Liver (tissue), 9 donors: ENCODE data around the gene ZDHHC14. TPM values are rescaled to one million over a fixed set of nuclear protein-coding genes. Genes with fewer than 3 reads are reported as not detected.

ENCODE experiments used
- DNase-seq: peaks from one replicate; pipeline ENCODE4 v3.0.0-alpha.2; 2017; ENCODE audit warnings: low spot score
- H3K27ac ChIP-seq, 2 donors: one replicate each; pipeline ENCODE4 v1.7.0; 2013; ENCODE audit warnings: inconsistent platforms in 2 of 2, low read length in 2 of 2, control low read depth in 1 of 2, low read depth in 1 of 2, mild to moderate bottlenecking in 1 of 2
- H3K27me3 ChIP-seq, 4 donors: one replicate each; pipeline versions ENCODE4 v1.6.1 to v1.7.0; 2013; ENCODE audit warnings: low read length in 3 of 4, inconsistent platforms in 1 of 4, mild to moderate bottlenecking in 1 of 4, moderate library complexity in 1 of 4; ENCODE audit not compliant: control insufficient read depth in 4 of 4, insufficient read depth in 4 of 4
- H3K36me3 ChIP-seq, 4 donors: one replicate each; pipeline versions ENCODE4 v1.6.1 to v1.7.0; 2013; ENCODE audit warnings: low read length in 3 of 4, mild to moderate bottlenecking in 3 of 4, low read depth in 1 of 4, moderate library complexity in 1 of 4; ENCODE audit not compliant: control insufficient read depth in 4 of 4, insufficient read depth in 3 of 4
- H3K4me1 ChIP-seq, 4 donors: one replicate each; pipeline versions ENCODE4 v1.6.1 to v1.7.0; 2013; ENCODE audit warnings: low read length in 3 of 4, mild to moderate bottlenecking in 3 of 4, moderate library complexity in 1 of 4; ENCODE audit not compliant: control insufficient read depth in 4 of 4, insufficient read depth in 4 of 4
- H3K4me3 ChIP-seq, 3 donors: one replicate each; pipeline versions ENCODE4 v1.6.1 to v1.7.0; 2013; ENCODE audit warnings: low read length in 3 of 3, control low read depth in 1 of 3, low read depth in 1 of 3, mild to moderate bottlenecking in 1 of 3
- H3K9ac ChIP-seq, 2 donors: one replicate each; pipeline ENCODE4 v1.7.0; 2013; ENCODE audit warnings: low read length in 2 of 2, mild to moderate bottlenecking in 2 of 2, moderate library complexity in 2 of 2, control low read depth in 1 of 2, low read depth in 1 of 2
- H3K9me3 ChIP-seq, 4 donors: one replicate each; pipeline versions ENCODE4 v1.6.1 to v1.7.0; 2013; ENCODE audit warnings: low read length in 3 of 4; ENCODE audit not compliant: control insufficient read depth in 4 of 4
- EGR1 ChIP-seq, 2 donors: IDR thresholded peaks; 2 replicates each; pipeline ENCODE4 v1.6.1; 2016 to 2018; ENCODE audit warnings: antibody characterized with exemption in 2 of 2, low read depth in 2 of 2
- FOXA1 ChIP-seq: IDR thresholded peaks from 2 replicates; pipeline ENCODE4 v1.6.1; 2016; ENCODE audit warnings: antibody characterized with exemption
- FOXA2 ChIP-seq: IDR thresholded peaks from 2 replicates; pipeline ENCODE4 v1.6.1; 2016; ENCODE audit warnings: antibody characterized with exemption
- GABPA ChIP-seq, 2 donors: IDR thresholded peaks in 1 of 2; conservative IDR thresholded peaks in 1 of 2; 2 replicates each; pipeline ENCODE4 v1.6.1; 2016; ENCODE audit warnings: antibody characterized with exemption in 2 of 2, mild to moderate bottlenecking in 1 of 2, moderate library complexity in 1 of 2
- HNF4A ChIP-seq, 2 donors: conservative IDR thresholded peaks; 2 replicates each; pipeline ENCODE4 v1.6.1; 2016; ENCODE audit warnings: antibody characterized with exemption in 2 of 2, mild to moderate bottlenecking in 2 of 2
- HNF4G ChIP-seq: IDR thresholded peaks from 2 replicates; pipeline ENCODE4 v1.6.1; 2016; ENCODE audit warnings: antibody characterized with exemption
- JUND ChIP-seq, 2 donors: IDR thresholded peaks; 2 replicates each; pipeline ENCODE4 v1.6.1; 2016; ENCODE audit warnings: antibody characterized with exemption in 2 of 2
- NR2F2 ChIP-seq: IDR thresholded peaks from 2 replicates; pipeline ENCODE4 v1.6.1; 2016; ENCODE audit warnings: antibody characterized with exemption
- RAD21 ChIP-seq, 2 donors: IDR thresholded peaks; 2 replicates each; pipeline ENCODE4 v1.6.1; 2016; ENCODE audit warnings: antibody characterized with exemption in 2 of 2, mild to moderate bottlenecking in 2 of 2
- RXRA ChIP-seq, 2 donors: IDR thresholded peaks; 2 replicates each; pipeline ENCODE4 v1.6.1; 2017 to 2018; ENCODE audit warnings: antibody characterized with exemption in 2 of 2, mild to moderate bottlenecking in 1 of 2
- SP1 ChIP-seq: IDR thresholded peaks from 2 replicates; pipeline ENCODE4 v1.6.1; 2018; ENCODE audit warnings: antibody characterized with exemption, mild to moderate bottlenecking
- TAF1 ChIP-seq: conservative IDR thresholded peaks from 2 replicates; pipeline ENCODE4 v1.6.1; 2016; ENCODE audit warnings: antibody characterized with exemption, mild to moderate bottlenecking
- YY1 ChIP-seq: IDR thresholded peaks from 2 replicates; pipeline ENCODE4 v1.6.1; 2016; ENCODE audit warnings: antibody characterized with exemption, mild to moderate bottlenecking
- WGBS: extraction: QIAGEN DNeasy Blood & Tissue Kit; methylation state at CpG from one replicate; pipeline ENCODE4 v1.1.7; 2013; 5-methylcytosine and 5-hydroxymethylcytosine counted together
- polyA plus RNA-seq, 2 donors: library from polyadenylated mRNA; stranded (reverse) in 1 of 2; unstranded in 1 of 2; fragments of 200-250 nt in 1 of 2; fragments of >200 nt in 1 of 2; fragmentation: Nextera tagmentation in 1 of 2; extraction: Ambion mirVana in 1 of 2; gene quantifications; one replicate each; pipeline versions ENCODE4 v1.2.1 to v1.2.3, GENCODE V29; 2013 to 2015
- total RNA-seq, 2 donors: library from RNA; depleted of rRNA; stranded (reverse); fragments of >200 nt; gene quantifications; one replicate each; pipeline ENCODE4 v1.2.3, GENCODE V29; 2014
- TF ChIP-seq, protein P1 (sequence below): IDR thresholded peaks from 2 replicates; pipeline ENCODE4 v1.6.1; 2016; ENCODE audit warnings: antibody characterized with exemption, mild to moderate bottlenecking
- TF ChIP-seq, protein P2 (sequence below): IDR thresholded peaks from 2 replicates; pipeline ENCODE4 v1.6.1; 2016; ENCODE audit warnings: antibody characterized with exemption
- TF ChIP-seq, protein P3 (sequence below): IDR thresholded peaks from 2 replicates; pipeline ENCODE4 v1.6.1; 2016; ENCODE audit warnings: antibody characterized with exemption
- TF ChIP-seq, protein P4 (sequence below): IDR thresholded peaks from 2 replicates; pipeline ENCODE4 v1.6.1; 2016; ENCODE audit warnings: antibody characterized with exemption
- donor health status: healthy.
- donor health status: healthy.
- donor health status: healthy.
- donor health status: healthy.
- donor health status: healthy.

ZDHHC14 gene
- total and polyA plus RNA-seq, 4 donors, result 4.4 to 11.7 (median 8.4) TPM

- Histone ChIP-seq H3K27ac (no peak overlapping the region), H3K4me1 (no peaks in the 10 kb centered on the region), H3K9ac (no peak overlapping the region), H3K36me3 (no peaks in the 10 kb centered on the region), H3K27me3 (no peaks in the 10 kb centered on the region), H3K4me3 (no peak overlapping the region), H3K9me3 (no peaks in the 10 kb centered on the region)
- 96% methylated on average over 16 of the region's 16 CpGs for WGBS
- no peak for DNase-seq
- TF ChIP-seq, protein P1, sequence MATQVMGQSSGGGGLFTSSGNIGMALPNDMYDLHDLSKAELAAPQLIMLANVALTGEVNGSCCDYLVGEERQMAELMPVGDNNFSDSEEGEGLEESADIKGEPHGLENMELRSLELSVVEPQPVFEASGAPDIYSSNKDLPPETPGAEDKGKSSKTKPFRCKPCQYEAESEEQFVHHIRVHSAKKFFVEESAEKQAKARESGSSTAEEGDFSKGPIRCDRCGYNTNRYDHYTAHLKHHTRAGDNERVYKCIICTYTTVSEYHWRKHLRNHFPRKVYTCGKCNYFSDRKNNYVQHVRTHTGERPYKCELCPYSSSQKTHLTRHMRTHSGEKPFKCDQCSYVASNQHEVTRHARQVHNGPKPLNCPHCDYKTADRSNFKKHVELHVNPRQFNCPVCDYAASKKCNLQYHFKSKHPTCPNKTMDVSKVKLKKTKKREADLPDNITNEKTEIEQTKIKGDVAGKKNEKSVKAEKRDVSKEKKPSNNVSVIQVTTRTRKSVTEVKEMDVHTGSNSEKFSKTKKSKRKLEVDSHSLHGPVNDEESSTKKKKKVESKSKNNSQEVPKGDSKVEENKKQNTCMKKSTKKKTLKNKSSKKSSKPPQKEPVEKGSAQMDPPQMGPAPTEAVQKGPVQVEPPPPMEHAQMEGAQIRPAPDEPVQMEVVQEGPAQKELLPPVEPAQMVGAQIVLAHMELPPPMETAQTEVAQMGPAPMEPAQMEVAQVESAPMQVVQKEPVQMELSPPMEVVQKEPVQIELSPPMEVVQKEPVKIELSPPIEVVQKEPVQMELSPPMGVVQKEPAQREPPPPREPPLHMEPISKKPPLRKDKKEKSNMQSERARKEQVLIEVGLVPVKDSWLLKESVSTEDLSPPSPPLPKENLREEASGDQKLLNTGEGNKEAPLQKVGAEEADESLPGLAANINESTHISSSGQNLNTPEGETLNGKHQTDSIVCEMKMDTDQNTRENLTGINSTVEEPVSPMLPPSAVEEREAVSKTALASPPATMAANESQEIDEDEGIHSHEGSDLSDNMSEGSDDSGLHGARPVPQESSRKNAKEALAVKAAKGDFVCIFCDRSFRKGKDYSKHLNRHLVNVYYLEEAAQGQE, result no peak
- TF ChIP-seq HNF4G, result no peak
- TF ChIP-seq RXRA (IDR thresholded peaks at IDR 0.05), result no peak
- TF ChIP-seq YY1, result no peak
- TF ChIP-seq JUND (IDR thresholded peaks at IDR 0.05), result no peak
- TF ChIP-seq FOXA1, result no peak
- TF ChIP-seq FOXA2, result no peak
- no peak for TF ChIP-seq GABPA (IDR thresholded peaks at IDR 0.05 in 1 of 2, conservative IDR thresholded peaks at IDR 0.05 in 1 of 2)
- TF ChIP-seq, protein P2, sequence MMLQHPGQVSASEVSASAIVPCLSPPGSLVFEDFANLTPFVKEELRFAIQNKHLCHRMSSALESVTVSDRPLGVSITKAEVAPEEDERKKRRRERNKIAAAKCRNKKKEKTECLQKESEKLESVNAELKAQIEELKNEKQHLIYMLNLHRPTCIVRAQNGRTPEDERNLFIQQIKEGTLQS, result no peak
- TF ChIP-seq NR2F2, result no peak
- TF ChIP-seq TAF1, result no peak
Observed at GRCh38 chr6:157490611-157491269, 109.8 kb downstream of the ZDHHC14 start.

DNA sequence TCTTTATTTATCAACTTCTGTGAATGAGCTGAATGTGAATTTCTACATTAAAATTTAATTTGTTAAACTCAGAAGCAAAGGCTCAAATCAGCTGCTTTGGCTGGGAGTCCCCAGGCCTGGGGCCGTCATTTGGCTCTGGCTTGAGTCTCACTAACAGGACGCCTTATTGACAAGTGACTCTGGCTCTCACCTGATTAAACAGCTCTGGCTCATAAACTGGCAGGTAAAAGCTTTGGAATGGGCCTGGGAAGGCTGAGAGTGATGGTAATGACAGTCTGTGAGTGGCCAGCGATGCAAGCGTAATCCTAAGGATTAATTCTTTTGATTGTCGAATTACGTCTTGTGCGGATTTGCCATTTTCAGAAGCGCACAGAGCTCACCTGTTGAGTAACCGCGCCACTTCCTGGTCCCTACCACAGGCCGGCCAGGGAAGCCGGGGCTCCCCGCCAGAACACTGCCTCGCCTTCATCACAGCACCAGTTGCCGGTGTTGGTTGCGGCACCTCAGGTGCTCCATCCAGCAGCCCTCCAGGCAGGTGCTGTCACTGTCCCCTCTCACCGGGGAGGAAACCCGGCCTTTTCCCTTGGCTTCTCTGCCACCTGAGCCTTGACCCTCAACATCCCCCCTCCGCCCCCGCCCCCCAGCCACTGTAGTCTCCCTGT, 110.7 kb downstream of the ZDHHC14 start:
- TF ChIP-seq, protein P3, sequence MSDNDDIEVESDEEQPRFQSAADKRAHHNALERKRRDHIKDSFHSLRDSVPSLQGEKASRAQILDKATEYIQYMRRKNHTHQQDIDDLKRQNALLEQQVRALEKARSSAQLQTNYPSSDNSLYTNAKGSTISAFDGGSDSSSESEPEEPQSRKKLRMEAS, result no peak
- no peak for TF ChIP-seq RXRA (IDR thresholded peaks at IDR 0.05)
- TF ChIP-seq, protein P4, sequence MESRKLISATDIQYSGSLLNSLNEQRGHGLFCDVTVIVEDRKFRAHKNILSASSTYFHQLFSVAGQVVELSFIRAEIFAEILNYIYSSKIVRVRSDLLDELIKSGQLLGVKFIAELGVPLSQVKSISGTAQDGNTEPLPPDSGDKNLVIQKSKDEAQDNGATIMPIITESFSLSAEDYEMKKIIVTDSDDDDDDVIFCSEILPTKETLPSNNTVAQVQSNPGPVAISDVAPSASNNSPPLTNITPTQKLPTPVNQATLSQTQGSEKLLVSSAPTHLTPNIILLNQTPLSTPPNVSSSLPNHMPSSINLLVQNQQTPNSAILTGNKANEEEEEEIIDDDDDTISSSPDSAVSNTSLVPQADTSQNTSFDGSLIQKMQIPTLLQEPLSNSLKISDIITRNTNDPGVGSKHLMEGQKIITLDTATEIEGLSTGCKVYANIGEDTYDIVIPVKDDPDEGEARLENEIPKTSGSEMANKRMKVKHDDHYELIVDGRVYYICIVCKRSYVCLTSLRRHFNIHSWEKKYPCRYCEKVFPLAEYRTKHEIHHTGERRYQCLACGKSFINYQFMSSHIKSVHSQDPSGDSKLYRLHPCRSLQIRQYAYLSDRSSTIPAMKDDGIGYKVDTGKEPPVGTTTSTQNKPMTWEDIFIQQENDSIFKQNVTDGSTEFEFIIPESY, result no peak
- TF ChIP-seq YY1, result no peak
- no peak for TF ChIP-seq HNF4A (conservative IDR thresholded peaks at IDR 0.05)
- TF ChIP-seq, protein P2, result no peak
- TF ChIP-seq TAF1, result no peak
- TF ChIP-seq SP1, result no peak
- no peak for TF ChIP-seq GABPA (IDR thresholded peaks at IDR 0.05 in 1 of 2, conservative IDR thresholded peaks at IDR 0.05 in 1 of 2)
- TF ChIP-seq, protein P1, result no peak
- no peak for TF ChIP-seq RAD21 (IDR thresholded peaks at IDR 0.05)
- TF ChIP-seq EGR1 (IDR thresholded peaks at IDR 0.05; ENCODE audit: low read depth in 2 of 2), result no peak
- TF ChIP-seq FOXA2, result no peak
- H3K27me3 ChIP-seq, result no peaks in the 10 kb centered on the region
- WGBS, result 96% methylated on average over 20 of the region's 20 CpGs

More for the DNA sequence above, 110.7 kb downstream of the ZDHHC14 start:
- H3K9ac ChIP-seq, result no peak overlapping the region
- H3K36me3 ChIP-seq, result no peaks in the 10 kb centered on the region
- no peak for DNase-seq
- H3K9me3 ChIP-seq, result no peaks in the 10 kb centered on the region
- no peak overlapping the region for H3K4me3 ChIP-seq
- no peak overlapping the region for H3K27ac ChIP-seq
- no peaks in the 10 kb centered on the region for H3K4me1 ChIP-seq
